Frontal cortex (tissue), 4 donors: ENCODE results near the gene ATP10A. TPM values are rescaled to one million over a fixed set of nuclear protein-coding genes. Genes with fewer than 3 reads are reported as not detected.

ENCODE experiments used
- DNase-seq, 2 donors: peaks; one replicate each; pipeline ENCODE4 v3.0.0; 2012; ENCODE audit warnings: low spot score in 2 of 2
- FAIRE-seq: peaks from 2 replicates; lab custom pipeline; 2012; peaks lifted over from hg19 to GRCh38; lab: Jason Lieb, UNC
- total RNA-seq: library from RNA; depleted of rRNA; stranded (reverse); fragments of >200 nt; gene quantifications from one replicate; pipeline ENCODE4 v1.2.3, GENCODE V29; 2014
- donor health status: control.
- donor health status: control.
- donor health status: control.

The ATP10A gene
- total RNA-seq, 1 donor from 2014 or later, result 0.82 TPM

GRCh38 chr15:25715536-25716413, 147.4 kb downstream of the ATP10A start:
- FAIRE-seq (no peak), DNase-seq (no peak)

DNA sequence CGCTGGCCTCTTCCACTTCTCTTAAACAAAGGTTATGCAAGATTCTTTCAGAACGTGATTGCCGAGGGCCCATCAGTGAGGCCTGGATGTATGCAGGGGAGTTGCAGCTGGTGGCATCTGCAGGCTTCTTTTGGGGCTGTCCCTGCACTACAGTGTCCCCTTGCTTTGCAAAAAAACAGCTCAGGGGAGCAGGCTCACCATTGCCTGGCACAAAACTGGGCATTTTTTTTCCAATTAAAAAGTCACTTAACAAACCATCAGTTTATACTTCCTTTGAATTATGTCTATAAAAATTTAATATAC, 148.6 kb downstream of the ATP10A start:
- no peak for DNase-seq
- FAIRE-seq, result no peak

DNA sequence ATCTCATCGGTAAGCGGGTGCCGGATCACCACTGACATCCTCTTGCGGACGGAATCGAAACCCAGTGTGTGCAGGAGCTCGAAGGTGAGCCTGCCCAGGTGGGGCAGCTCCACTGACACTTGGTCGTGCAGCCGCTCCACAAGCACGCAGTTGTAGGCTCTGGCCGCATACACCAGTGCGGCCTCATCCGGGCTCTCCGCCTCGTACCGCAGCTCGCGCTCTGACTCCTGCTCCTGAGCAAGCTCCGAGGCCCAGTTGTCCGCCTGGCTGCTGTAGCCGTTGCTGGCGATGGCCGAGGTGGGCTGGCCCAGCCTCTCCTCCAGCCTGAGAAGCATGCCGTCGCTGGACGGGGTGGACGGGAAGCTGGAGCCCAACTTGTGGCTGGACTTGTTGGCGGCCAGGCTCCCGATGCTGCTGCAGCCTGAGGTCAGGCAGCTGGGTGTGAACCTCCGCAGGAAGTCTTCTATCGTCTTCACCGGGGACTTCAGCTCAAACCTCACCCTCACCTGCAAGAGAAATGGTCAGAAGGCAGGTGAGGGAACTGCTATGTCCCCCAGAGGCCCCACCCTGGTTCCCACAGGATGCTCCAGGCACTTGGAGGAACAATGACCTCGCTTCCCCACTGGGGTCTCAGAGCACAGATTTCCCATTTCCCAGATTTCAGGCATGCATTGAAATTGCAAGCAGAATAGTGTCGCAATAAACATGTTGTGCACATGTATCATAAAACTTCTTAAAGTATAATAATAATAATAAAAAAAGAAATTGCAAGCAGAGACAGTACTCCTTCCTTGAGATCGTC, 149.2 kb downstream of the ATP10A start:
- FAIRE-seq (no peak), DNase-seq (no peak)

GRCh38 chr15:25712961-25713355, 150.2 kb downstream of the ATP10A start:
- FAIRE-seq (no peak), DNase-seq (no peak)

DNA sequence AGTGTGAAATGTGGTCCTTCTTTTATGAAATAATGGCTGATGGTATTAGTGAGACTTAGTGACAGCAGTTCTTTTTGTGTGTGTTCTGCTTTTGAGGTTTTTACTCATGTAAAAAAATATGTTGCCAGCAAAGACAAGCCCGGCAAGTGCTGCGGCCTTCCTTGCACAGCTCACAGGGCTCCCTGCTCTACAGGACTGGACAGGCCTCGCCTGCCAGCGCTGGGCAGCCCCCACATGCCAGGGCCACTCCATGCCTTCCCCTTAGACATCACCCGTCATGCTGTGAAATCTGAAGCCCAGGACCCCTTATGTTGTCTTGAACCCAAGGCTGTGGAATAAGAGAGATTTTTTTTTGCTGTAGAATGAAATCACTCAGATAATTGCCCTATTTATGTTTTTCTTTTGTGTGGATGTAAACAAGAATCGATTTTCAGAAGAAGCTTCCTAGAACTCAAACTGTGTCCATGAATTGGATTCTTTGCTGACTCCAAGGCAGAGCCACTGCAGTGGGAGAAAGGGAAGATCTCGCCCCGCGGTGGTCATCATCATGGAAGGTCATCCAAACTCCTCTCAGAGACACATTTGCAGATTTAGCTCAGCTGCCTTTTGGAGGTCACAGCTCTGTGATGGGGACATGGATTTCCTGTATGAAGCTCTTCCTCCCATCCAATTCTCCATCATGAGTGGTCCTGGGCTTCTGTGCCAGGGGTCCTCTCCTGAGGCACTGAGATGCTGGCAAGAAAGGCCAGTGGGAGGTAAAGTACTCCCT, 150.8 kb downstream of the ATP10A start:
- DNase-seq (no peak), FAIRE-seq (no peak)

DNA sequence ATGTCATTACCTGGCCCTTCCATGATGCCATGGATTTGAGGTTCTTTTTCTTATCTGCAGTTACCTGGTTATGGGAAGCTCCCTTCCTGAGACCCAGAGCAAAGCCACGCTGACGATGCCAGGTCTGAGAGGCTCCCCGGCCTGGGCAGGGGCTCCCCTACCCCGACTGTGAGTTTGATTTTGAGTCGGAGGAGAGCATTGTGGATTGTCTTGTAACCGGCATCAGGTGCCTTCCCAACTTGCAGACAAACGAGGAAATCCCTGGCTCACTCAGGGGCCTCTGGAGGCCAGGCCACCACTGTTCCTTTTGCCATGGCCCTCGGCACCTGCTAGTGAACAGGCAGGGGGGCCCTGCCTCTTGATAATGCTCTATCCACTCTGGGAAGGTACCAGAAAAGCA, 151.4 kb downstream of the ATP10A start:
- FAIRE-seq, result no peak
- DNase-seq, result no peak

DNA sequence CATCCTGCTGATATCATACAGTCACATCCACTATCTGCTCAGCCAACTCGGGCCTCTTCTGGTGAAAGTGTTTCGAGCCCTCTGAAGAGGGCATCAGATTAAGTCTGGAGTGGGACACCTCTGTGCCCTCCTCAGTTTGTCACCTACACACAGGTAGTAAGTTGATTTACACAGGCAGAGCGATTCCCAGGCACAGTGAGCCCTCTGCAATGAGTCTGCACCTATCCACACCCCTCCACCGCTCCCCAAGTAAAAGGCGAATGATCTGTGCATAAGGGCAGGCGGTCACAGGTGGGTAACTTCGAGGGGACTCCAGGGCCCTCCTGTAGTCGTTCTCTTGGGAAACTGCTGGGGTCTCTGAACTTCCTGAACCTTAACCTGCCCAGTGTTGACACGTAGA, 152.0 kb downstream of the ATP10A start:
- DNase-seq (no peak), FAIRE-seq (no peak)

GRCh38 chr15:25710184-25710583, 152.9 kb downstream of the ATP10A start:
- FAIRE-seq, result no peak

GRCh38 chr15:25709437-25710159, 153.5 kb downstream of the ATP10A start:
- no peak for DNase-seq
- no peak for FAIRE-seq

More at GRCh38 chr15:25710184-25710583, 152.9 kb downstream of the ATP10A start:
- DNase-seq, result no peak

DNA sequence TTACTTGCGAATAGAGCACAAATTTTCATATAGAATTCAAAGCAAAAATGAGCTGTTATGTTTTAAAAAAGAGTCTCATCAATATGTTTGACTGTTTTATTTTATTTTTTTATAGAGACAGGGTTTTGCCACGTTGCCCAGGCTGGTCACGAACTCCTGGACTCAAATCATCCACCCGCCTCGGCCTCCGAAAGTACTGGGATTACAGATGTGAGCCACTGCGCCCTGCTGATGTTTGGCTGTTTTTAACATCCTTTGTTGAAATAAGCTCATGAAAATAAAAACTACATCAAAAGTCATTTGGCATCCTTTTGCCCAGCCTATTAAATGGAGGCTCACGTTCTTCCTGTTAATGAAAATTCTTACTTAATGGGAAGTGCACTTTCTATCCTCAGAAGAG, 154.7 kb downstream of the ATP10A start:
- FAIRE-seq, result no peak
- DNase-seq, result no peak

GRCh38 chr15:25707656-25708365, 155.3 kb downstream of the ATP10A start:
- DNase-seq (no peak), FAIRE-seq (no peak)

GRCh38 chr15:25706176-25706955, 156.8 kb downstream of the ATP10A start:
- no peak for FAIRE-seq
- DNase-seq, result no peak

DNA sequence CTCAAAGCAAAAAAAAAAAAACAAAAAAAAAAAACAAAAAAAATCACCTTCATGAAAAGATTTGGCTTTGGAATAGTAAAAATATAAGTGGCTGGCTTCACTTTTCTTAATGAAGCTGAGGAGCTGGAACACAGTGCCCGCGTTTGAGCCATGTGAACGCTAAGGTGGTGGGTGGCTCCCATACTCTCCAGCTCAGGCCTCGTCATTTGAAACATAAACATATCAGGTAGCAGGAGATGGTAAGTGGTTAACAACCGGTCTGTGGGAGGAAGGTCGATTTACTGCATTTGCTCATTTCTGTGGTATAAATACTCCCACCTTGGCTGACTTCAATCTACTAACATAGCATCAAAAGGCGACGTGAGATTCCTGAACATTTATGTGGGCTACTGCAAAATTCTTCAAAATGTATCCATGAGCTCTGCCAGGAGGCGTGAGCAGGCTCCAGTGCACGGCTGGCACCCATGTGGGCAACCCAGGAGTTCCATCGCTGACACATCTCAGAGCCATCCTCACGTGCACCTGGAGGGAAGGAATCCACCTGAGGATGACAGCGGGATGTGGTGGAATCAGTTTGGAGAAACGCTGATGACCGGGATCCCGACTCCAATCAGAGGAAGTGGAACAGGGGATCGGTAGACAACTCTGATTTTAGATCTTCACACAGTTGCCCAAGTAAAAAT, 157.6 kb downstream of the ATP10A start:
- FAIRE-seq (no peak), DNase-seq (no peak)

GRCh38 chr15:25703726-25704125, 159.4 kb downstream of the ATP10A start:
- FAIRE-seq, result no peak
- DNase-seq, result no peak

GRCh38 chr15:25701721-25702465, 161.2 kb downstream of the ATP10A start:
- no peak for FAIRE-seq
- DNase-seq, result no peak

DNA sequence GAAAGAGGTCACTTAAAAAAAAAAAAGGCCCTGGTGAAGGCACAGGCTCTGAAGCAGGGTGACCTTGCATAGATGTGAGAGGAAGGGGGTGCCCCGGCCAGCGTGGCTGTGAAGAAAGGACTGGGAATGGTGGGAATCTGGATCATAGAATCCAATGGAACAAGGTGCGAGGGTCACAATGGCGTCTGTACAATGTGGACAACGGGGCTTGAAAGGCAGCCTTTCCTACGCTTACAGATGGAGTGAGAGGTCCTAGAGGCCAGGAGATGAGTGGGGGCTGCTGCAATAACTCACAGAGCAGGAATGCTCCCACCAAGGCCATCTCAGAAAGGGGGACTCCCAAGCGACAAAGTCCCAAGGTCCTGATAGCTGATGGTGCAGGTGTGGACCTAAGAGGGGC, 162.2 kb downstream of the ATP10A start:
- DNase-seq, result no peak
- FAIRE-seq, result no peak

- FAIRE-seq (no peak), DNase-seq (no peak)
Measured at GRCh38 chr15:25697586-25697985, 165.5 kb downstream of the ATP10A start.
